KMS-11 (cell line): ENCODE data around the gene EPAS1.

ENCODE experiments used
- H2AFZ ChIP-seq: fragments of 200-600 bp; sonication (generic); 2 replicates; pipeline ENCODE4 v1.6.1; 2016; ENCODE audit warnings: antibody characterized with exemption, mixed run types, low read depth
- H3K27ac ChIP-seq: fragments of 200-600 bp; sonication (generic); 2 replicates; pipeline ENCODE4 v1.6.1; 2016; ENCODE audit warnings: mild to moderate bottlenecking, mixed run types
- H3K27me3 ChIP-seq: fragments of 200-600 bp; sonication (generic); 2 replicates; pipeline ENCODE4 v1.6.1; 2017; ENCODE audit warnings: mild to moderate bottlenecking, low read depth, mixed run types, moderate library complexity; ENCODE audit not compliant: insufficient read depth
- H3K36me3 ChIP-seq: fragments of 200-600 bp; sonication (generic); 2 replicates; pipeline ENCODE4 v1.6.1; 2017; ENCODE audit warnings: mild to moderate bottlenecking, mixed run types; ENCODE audit not compliant: insufficient read depth
- H3K4me1 ChIP-seq: fragments of 200-600 bp; sonication (generic); 2 replicates; pipeline ENCODE4 v1.6.1; 2016; ENCODE audit warnings: mild to moderate bottlenecking, low read depth, mixed run types; ENCODE audit not compliant: poor library complexity, severe bottlenecking
- H3K4me2 ChIP-seq: fragments of 200-600 bp; sonication (generic); 2 replicates; pipeline ENCODE4 v1.7.0; 2016; ENCODE audit warnings: mild to moderate bottlenecking, mixed run types
- H3K4me3 ChIP-seq: fragments of 200-600 bp; sonication (generic); IDR thresholded peaks from 2 replicates; pipeline ENCODE4 v1.6.1; 2017; ENCODE audit warnings: low read depth, low read length, mixed read lengths; ENCODE audit not compliant: insufficient read depth
- H3K79me2 ChIP-seq: fragments of 200-600 bp; sonication (generic); 2 replicates; pipeline ENCODE4 v1.6.1; 2016; ENCODE audit warnings: low read depth, mixed run types; ENCODE audit not compliant: insufficient read depth
- H3K9ac ChIP-seq: fragments of 200-600 bp; sonication (generic); 2 replicates; pipeline ENCODE4 v1.6.1; 2016; ENCODE audit warnings: mild to moderate bottlenecking, mixed run types
- H4K20me1 ChIP-seq: fragments of 200-600 bp; sonication (generic); 2 replicates; pipeline ENCODE4 v1.6.1; 2016; ENCODE audit warnings: mild to moderate bottlenecking, mixed run types; ENCODE audit not compliant: insufficient read depth
- CTCF ChIP-seq: fragments of 200-600 bp; sonication (generic); conservative IDR thresholded peaks from 2 replicates; pipeline ENCODE4 v1.6.1; 2017; ENCODE audit warnings: low read depth, mild to moderate bottlenecking, antibody characterized with exemption, low read length, moderate library complexity, mixed read lengths

Gene EPAS1

GRCh38 chr2:46411985-46412384 lies 114.8 kb downstream of the EPAS1 start:
- Histone ChIP-seq H3K79me2 (no peaks in the 10 kb centered on the region), H4K20me1 (no peaks in the 10 kb centered on the region), H3K36me3 (no peaks in the 10 kb centered on the region), H3K4me2 (no peak overlapping the region), H3K9ac (no peak overlapping the region), H2AFZ (no peak overlapping the region), H3K4me1 (no peaks in the 10 kb centered on the region), H3K27ac (no peak overlapping the region), H3K27me3 (no peaks in the 10 kb centered on the region), H3K4me3 (no peak overlapping the region)
- TF ChIP-seq CTCF: no peak

GRCh38 chr2:46413111-46413510 lies 115.9 kb downstream of the EPAS1 start:
- Histone ChIP-seq H3K27ac (no peak overlapping the region), H3K36me3 (no peaks in the 10 kb centered on the region), H3K27me3 (no peaks in the 10 kb centered on the region), H4K20me1 (no peaks in the 10 kb centered on the region), H2AFZ (no peak overlapping the region), H3K4me1 (no peaks in the 10 kb centered on the region), H3K79me2 (no peaks in the 10 kb centered on the region), H3K4me2 (no peak overlapping the region), H3K9ac (no peak overlapping the region), H3K4me3 (no peak overlapping the region)
- no peak for TF ChIP-seq CTCF

- no peaks in the 10 kb centered on the region for H3K27me3 ChIP-seq
- no peak for TF ChIP-seq CTCF
- no peaks in the 10 kb centered on the region for H3K79me2 ChIP-seq
- H3K4me2 ChIP-seq: no peak overlapping the region
- H2AFZ ChIP-seq: no peak overlapping the region
- no peak overlapping the region for H3K27ac ChIP-seq
- no peak overlapping the region for H3K4me3 ChIP-seq
- no peak overlapping the region for H3K9ac ChIP-seq
- no peaks in the 10 kb centered on the region for H4K20me1 ChIP-seq
- H3K4me1 ChIP-seq: no peaks in the 10 kb centered on the region
- no peaks in the 10 kb centered on the region for H3K36me3 ChIP-seq
Measured at GRCh38 chr2:46413631-46414030, 116.4 kb downstream of the EPAS1 start.

GRCh38 chr2:46414701-46415100 lies 117.5 kb downstream of the EPAS1 start:
- Histone ChIP-seq H3K4me3 (no peak overlapping the region), H3K36me3 (no peaks in the 10 kb centered on the region), H3K9ac (no peak overlapping the region), H3K27me3 (no peaks in the 10 kb centered on the region), H3K4me1 (no peaks in the 10 kb centered on the region), H4K20me1 (no peaks in the 10 kb centered on the region), H3K27ac (no peak overlapping the region), H3K79me2 (no peaks in the 10 kb centered on the region), H2AFZ (no peak overlapping the region), H3K4me2 (no peak overlapping the region)
- TF ChIP-seq CTCF: no peak

GRCh38 chr2:46416280-46416679 lies 119.1 kb downstream of the EPAS1 start:
- Histone ChIP-seq H3K4me1 (no peaks in the 10 kb centered on the region), H3K4me2 (no peak overlapping the region), H3K9ac (no peak overlapping the region), H2AFZ (no peak overlapping the region), H4K20me1 (no peaks in the 10 kb centered on the region), H3K36me3 (no peaks in the 10 kb centered on the region), H3K27me3 (no peaks in the 10 kb centered on the region), H3K79me2 (no peaks in the 10 kb centered on the region), H3K4me3 (no peak overlapping the region), H3K27ac (no peak overlapping the region)
- no peak for TF ChIP-seq CTCF
